A549 (cell line): Measurements from ENCODE around the gene NEDD9. TPM values are rescaled to one million over a fixed set of nuclear protein-coding genes. Genes with fewer than 3 reads are reported as not detected.
A peak's percentile ranks its signal among the peaks of the same experiment; 100 is the strongest.

Experiments
- ATAC-seq, 2 experiments: fragments of 200-7000 bp in 1 of 2; fragments of >200 bp in 1 of 2; cut with Nextera tagmentation in 1 of 2; cut with Tn5 transposase in 1 of 2; 3 replicates each; pipeline versions ENCODE4 v1.8.0 to v1.9.1; 2018 to 2020; ENCODE audit warnings: mild to moderate bottlenecking in 1 of 2, moderate library complexity in 1 of 2
- CTCF ChIA-PET: fragments of 300-600 bp; sonication (Branson Sonifier 250); formaldehyde crosslinking; extraction: SDS; loops from one replicate; lab custom pipeline; 2021; ENCODE audit warnings: antibody characterized with exemption, inconsistent platforms; lab: Yijun Ruan, JAX
- POLR2A ChIA-PET: fragments of 350-600 bp; formaldehyde crosslinking; extraction: SDS; loops from one replicate; lab custom pipeline; 2021; ENCODE audit warnings: antibody characterized with exemption, inconsistent platforms; lab: Yijun Ruan, JAX
- DNase-seq, 2 experiments: peaks; one replicate each; pipeline versions ENCODE4 v3.0.0 to v3.0.0-alpha.2; 2011 to 2016; ENCODE audit warnings: low read depth in 1 of 2, low spot score in 1 of 2
- FAIRE-seq: peaks from 2 replicates; lab custom pipeline; 2011; peaks lifted over from hg19 to GRCh38; lab: Jason Lieb, UNC
- H3K27ac ChIP-seq, 2 experiments: fragments of >200 bp; sonication (Bioruptor Twin); formaldehyde crosslinking; 3 replicates each; pipeline ENCODE4 v1.5.1; 2016 to 2017
- H3K4me1 ChIP-seq: fragments of >200 bp; sonication (Bioruptor Twin); formaldehyde crosslinking; 3 replicates; pipeline ENCODE4 v1.6.1; 2016
- H3K4me2 ChIP-seq: fragments of >200 bp; sonication (Bioruptor Twin); formaldehyde crosslinking; 3 replicates; pipeline ENCODE4 v1.6.1; 2016
- H3K4me3 ChIP-seq: fragments of >200 bp; sonication (Bioruptor Twin); formaldehyde crosslinking; 3 replicates; pipeline ENCODE4 v1.5.1; 2016
- H3K9me3 ChIP-seq: fragments of >200 bp; sonication (Bioruptor Twin); formaldehyde crosslinking; 3 replicates; pipeline ENCODE4 v1.6.1; 2016
- BCL3 ChIP-seq: fragments of >200 bp; sonication (Bioruptor Twin); formaldehyde crosslinking; IDR thresholded peaks from 3 replicates; pipeline ENCODE4 v1.6.1; 2016
- CBX2 ChIP-seq: fragments of 200-600 bp; sonication (generic); IDR thresholded peaks from 2 replicates; pipeline ENCODE4 v1.6.1; 2016; ENCODE audit warnings: low read depth, mild to moderate bottlenecking, borderline replicate concordance
- CBX8 ChIP-seq: fragments of 200-600 bp; sonication (generic); IDR thresholded peaks from 2 replicates; pipeline ENCODE4 v1.6.1; 2016
- CHD2 ChIP-seq: fragments of 150-350 bp; IDR thresholded peaks from 2 replicates; pipeline ENCODE4 v1.6.1; 2014; ENCODE audit warnings: low read length; ENCODE audit not compliant: partially characterized antibody
- E2F6 ChIP-seq: IDR thresholded peaks from 2 replicates; pipeline ENCODE4 v1.6.1; 2012; ENCODE audit warnings: low read depth, borderline replicate concordance
- FOSB ChIP-seq: fragments of 250-450 bp; sonication (Bioruptor Pico); IDR thresholded peaks from 2 replicates; pipeline ENCODE4 v1.5.0; 2020; ENCODE audit warnings: mild to moderate bottlenecking, moderate library complexity
- FOSL2 ChIP-seq, 2 experiments: fragments of 450-650 bp in 1 of 2; fragments of >200 bp in 1 of 2; sonication (Bioruptor Twin) in 1 of 2; formaldehyde crosslinking; IDR thresholded peaks; 2 replicates each; pipeline versions ENCODE4 v1.5.0 to v1.6.1; 2016 to 2020; ENCODE audit warnings: mild to moderate bottlenecking in 1 of 2, moderate library complexity in 1 of 2
- FOXS1 ChIP-seq: fragments of 250-450 bp; sonication (Bioruptor Pico); IDR thresholded peaks from 2 replicates; pipeline ENCODE4 v1.5.0; 2020; ENCODE audit warnings: mild to moderate bottlenecking, moderate library complexity
- GATA3 ChIP-seq: IDR thresholded peaks from 2 replicates; pipeline ENCODE4 v1.6.1; 2012; ENCODE audit warnings: borderline replicate concordance
- HOXA7 ChIP-seq: fragments of 250-450 bp; sonication (Bioruptor Pico); IDR thresholded peaks from 2 replicates; pipeline ENCODE4 v1.5.0; 2020; ENCODE audit warnings: mild to moderate bottlenecking, moderate library complexity
- HOXB13 ChIP-seq: fragments of 250-450 bp; sonication (Bioruptor Pico); IDR thresholded peaks from 2 replicates; pipeline ENCODE4 v1.5.0; 2020; ENCODE audit warnings: low read depth, mild to moderate bottlenecking, moderate library complexity
- JUN ChIP-seq, 2 experiments: fragments of >200 bp; sonication (Bioruptor Twin); formaldehyde crosslinking; IDR thresholded peaks; 2 replicates in 1 of 2; 3 replicates in 1 of 2; pipeline ENCODE4 v1.6.1; 2016 to 2017
- KDM1A ChIP-seq: fragments of 200-600 bp; sonication (generic); IDR thresholded peaks from 2 replicates; pipeline ENCODE4 v1.6.1; 2016; ENCODE audit warnings: low read depth, mild to moderate bottlenecking
- MAZ ChIP-seq: fragments of 150-350 bp; IDR thresholded peaks from 2 replicates; pipeline ENCODE4 v1.6.1; 2014; ENCODE audit warnings: antibody characterized with exemption, low read depth, low read length, borderline replicate concordance
- NPAS2 ChIP-seq: fragments of 250-450 bp; sonication (Bioruptor Pico); IDR thresholded peaks from 2 replicates; pipeline ENCODE4 v1.8.0; 2022; ENCODE audit warnings: mild to moderate bottlenecking, moderate library complexity, borderline replicate concordance
- PBX3 ChIP-seq: IDR thresholded peaks from 2 replicates; pipeline ENCODE4 v1.6.1; 2012
- PHF8 ChIP-seq: fragments of 200-600 bp; sonication (generic); IDR thresholded peaks from 2 replicates; pipeline ENCODE4 v1.6.1; 2016; ENCODE audit warnings: low read depth, mild to moderate bottlenecking, antibody characterized with exemption, moderate library complexity, borderline replicate concordance
- RCOR1 ChIP-seq: fragments of 150-350 bp; IDR thresholded peaks from 2 replicates; pipeline ENCODE4 v1.6.1; 2014; ENCODE audit warnings: antibody characterized with exemption, low read length, low read depth
- RNF2 ChIP-seq: fragments of 200-600 bp; sonication (generic); IDR thresholded peaks from 2 replicates; pipeline ENCODE4 v1.6.1; 2016; ENCODE audit warnings: low read depth, mild to moderate bottlenecking, antibody characterized with exemption, moderate library complexity, borderline replicate concordance
- SREBF2 ChIP-seq: fragments of 450-650 bp; IDR thresholded peaks from 2 replicates; pipeline ENCODE4 v1.6.1; 2014; ENCODE audit warnings: mild to moderate bottlenecking, moderate library complexity
- ZNF302 ChIP-seq: fragments of 250-450 bp; sonication (Bioruptor Pico); IDR thresholded peaks from 2 replicates; pipeline ENCODE4 v1.9.0; 2021; ENCODE audit warnings: inconsistent platforms, mild to moderate bottlenecking, moderate library complexity
- ZSCAN20 ChIP-seq: fragments of 250-450 bp; sonication (Bioruptor Pico); IDR thresholded peaks from 2 replicates; pipeline ENCODE4 v1.8.0; 2022; ENCODE audit warnings: mild to moderate bottlenecking, moderate library complexity
- WGBS: methylation state at CpG from one replicate; pipeline ENCODE4 v1.1.6; 2017; ENCODE audit errors: missing lambda C conversion rate; 5-methylcytosine and 5-hydroxymethylcytosine counted together
- polyA plus RNA-seq, 4 experiments: library from polyadenylated mRNA; depleted of rRNA in 3 of 4; stranded (reverse); fragments of >200 nt; fragmentation: RNase III in 1 of 4; extraction: RNeasy Plus Mini Kit Qiagen cat#74134 plus additional on column Dnase treatment in 1 of 4; gene quantifications; 2 replicates in 3 of 4; 3 replicates in 1 of 4; pipeline ENCODE4 v1.2.3, GENCODE V29; 2011 to 2017

NEDD9 gene
- polyA plus RNA-seq, 2 of the 4 experiments (the other 2 are of a cell fraction) = 46.7 to 79.6 TPM

- 77% methylated on average over 4 of the region's 4 CpGs for WGBS
- Histone ChIP-seq H3K4me1 (peaks cover 85% of the 10 kb centered on the region), H3K9me3 (no peaks in the 10 kb centered on the region), H3K27ac (peak overlapping the region; percentile 93 to 94)
- ChIA-PET POLR2A (interaction anchor here (0.7 kb wide), 1 partner anchor 26 kb away, joined by 6 read pairs; no protein-coding TSS in a partner anchor), CTCF (interaction anchor here (3.9 kb wide), 1 partner anchor 271 kb away, joined by 16 read pairs; no protein-coding TSS in a partner anchor)
- no peak for FAIRE-seq
- no peak for TF ChIP-seq ZSCAN20
- TF ChIP-seq E2F6 = no peak
- TF ChIP-seq FOSL2 (IDR thresholded peaks at IDR 0.05) = no peak
- TF ChIP-seq FOSL2 (CRISPR knock-in tag; IDR thresholded peaks at IDR 0.05) = no peak
- no peak for TF ChIP-seq PHF8
- no peak for TF ChIP-seq NPAS2 (CRISPR knock-in tag)
- TF ChIP-seq GATA3 = no peak
- TF ChIP-seq FOSB = no peak
- no peak for TF ChIP-seq PBX3
- no peak for TF ChIP-seq RNF2
- TF ChIP-seq RCOR1 = no peak
- TF ChIP-seq BCL3 = no peak
- TF ChIP-seq CHD2 = no peak
- TF ChIP-seq KDM1A = no peak
- TF ChIP-seq ZNF302 (CRISPR knock-in tag) = no peak
- no peak for TF ChIP-seq SREBF2
- no peak for TF ChIP-seq CBX8
- TF ChIP-seq, all 56 proteins: peak for 0
- ATAC-seq (no peak), DNase-seq (no peak)
- H3K4me2 ChIP-seq = peak overlapping the region; percentile 92
- H3K4me3 ChIP-seq = 0 out of 3 replicates have a peak overlapping the region, but pooled peaks have one; percentile 5
These were observed 7.5 kb downstream of the NEDD9 start for GRCh38 chr6:11224966-11225463.

GRCh38 chr6:11224252-11224965 lies 8.1 kb downstream of the NEDD9 start:
- H3K4me3 ChIP-seq = 0 out of 3 replicates have a peak overlapping the region, but pooled peaks have one; percentile 5
- 0 out of 2 replicates have a peak, but pooled peaks have one; percentile 6 for TF ChIP-seq HOXB13 (CRISPR knock-in tag)
- TF ChIP-seq GATA3 = no peak
- no peaks in the 10 kb centered on the region for H3K9me3 ChIP-seq
- ATAC-seq (peak in 1 of 2 experiments; percentile 5; a peak in 2 of 6 replicates), FAIRE-seq (no peak), DNase-seq (no peak)
- peak overlapping the region; percentile 93 to 94 for H3K27ac ChIP-seq
- ChIA-PET POLR2A (no interaction called here), CTCF (interaction anchor here (1.3 to 3.9 kb wide), 2 partner anchors 80 to 272 kb away, joined by 3 to 16 read pairs; no protein-coding TSS in a partner anchor)
- H3K4me1 ChIP-seq = peaks cover 91% of the 10 kb centered on the region
- WGBS = 80% methylated on average over 9 of the region's 9 CpGs
- peak overlapping the region; percentile 92 for H3K4me2 ChIP-seq

GRCh38 chr6:11223286-11223864 lies 9.1 kb downstream of the NEDD9 start:
- ATAC-seq (no peak), FAIRE-seq (no peak), DNase-seq (no peak)
- POLR2A ChIA-PET = interaction anchor here (0.9 to 1.0 kb wide), 2 partner anchors 9 to 10 kb away, joined by 3 read pairs; partner anchors contain the start of gene NEDD9
- CTCF ChIA-PET = interaction anchor here (1.3 to 3.9 kb wide), 2 partner anchors 79 to 273 kb away, joined by 3 to 16 read pairs; no protein-coding TSS in a partner anchor
- Histone ChIP-seq H3K9me3 (no peaks in the 10 kb centered on the region), H3K4me2 (peak overlapping the region; percentile 92), H3K4me1 (peaks cover 100% of the 10 kb centered on the region), H3K27ac (peak overlapping the region; percentile 93 to 94), H3K4me3 (no peak overlapping the region)
- TF ChIP-seq CHD2 = no peak
- no peak for TF ChIP-seq CBX2
- TF ChIP-seq HOXA7 (CRISPR knock-in tag) = no peak
- TF ChIP-seq SREBF2 = no peak
- no peak for TF ChIP-seq JUN (IDR thresholded peaks at IDR 0.05)
- TF ChIP-seq FOXS1 (CRISPR knock-in tag) = no peak
- TF ChIP-seq MAZ = no peak
- TF ChIP-seq, all 56 proteins: peak for 0
- WGBS = 84% methylated on average over 5 of the region's 5 CpGs
